ENCODE results near the gene PDE11A.
"Not testable (repeated sequence)": the region's sequence is repeated elsewhere in the genome, so short reads cannot be mapped to it uniquely, and the experiment has no call there.

The PDE11A gene

DNA sequence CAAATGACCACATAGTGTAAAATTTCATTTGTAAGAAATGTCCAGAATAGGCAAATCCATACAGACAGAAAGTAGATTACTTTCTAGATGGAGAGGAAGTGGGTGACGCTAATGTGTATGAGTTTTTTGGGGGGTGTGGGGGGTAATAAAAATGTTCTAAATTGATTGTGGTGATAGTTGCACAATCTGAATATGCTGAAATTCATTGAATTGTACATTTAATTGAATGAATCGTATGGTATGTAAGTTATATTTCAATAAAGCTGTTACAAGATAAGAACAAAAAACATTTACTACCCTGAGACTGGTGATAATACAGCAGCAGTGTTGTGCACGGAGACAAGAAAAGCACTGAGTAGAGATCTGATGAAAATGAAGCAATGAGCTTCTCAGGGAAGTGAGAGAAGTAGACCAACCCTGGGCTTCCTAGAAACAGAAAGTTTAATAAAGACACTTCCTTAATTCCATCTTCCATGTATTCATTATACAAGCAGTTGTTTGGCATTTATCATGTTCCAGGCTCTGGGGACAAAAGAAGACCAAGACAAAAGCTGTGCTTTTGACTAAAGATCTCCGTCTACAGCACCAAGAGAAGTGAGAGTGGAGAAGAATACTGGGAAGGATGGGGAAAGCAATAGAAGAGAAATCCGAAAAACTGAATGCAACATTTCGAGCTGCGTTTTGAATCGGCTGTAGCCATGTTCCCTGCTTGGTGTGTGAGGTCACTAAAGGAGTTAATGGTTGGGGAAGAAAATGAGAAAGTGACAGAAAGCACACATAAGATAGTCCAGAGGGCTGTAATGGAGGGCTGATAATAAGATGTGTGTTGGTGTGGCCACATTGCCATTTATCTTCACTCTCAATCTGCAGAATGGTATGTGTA is 1.8 kb upstream of the PDE11A start:
- DNase-seq (ENCODE audit: low spot score), result peak; percentile 37

DNA sequence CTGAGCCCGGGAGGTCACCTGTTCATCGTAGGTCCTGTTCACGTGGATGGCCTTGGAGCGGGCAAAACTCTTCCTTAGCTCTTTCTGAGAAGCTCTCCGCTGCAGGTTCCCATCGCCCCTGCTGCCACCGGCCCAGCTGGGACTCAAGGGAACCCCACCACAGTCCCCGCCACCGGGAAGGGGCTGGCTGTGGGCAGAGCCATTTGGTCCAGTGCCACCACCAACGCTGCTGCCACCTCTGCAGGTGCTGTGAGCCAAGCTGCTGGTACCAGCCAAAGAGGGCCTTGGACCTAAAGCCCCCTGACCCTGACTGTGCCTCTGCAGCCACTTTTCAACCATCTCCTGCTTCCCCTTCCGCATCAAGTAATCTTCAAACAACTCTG is 586 bp downstream of the PDE11A start:
- no peak for DNase-seq (ENCODE audit: low spot score)

DNA sequence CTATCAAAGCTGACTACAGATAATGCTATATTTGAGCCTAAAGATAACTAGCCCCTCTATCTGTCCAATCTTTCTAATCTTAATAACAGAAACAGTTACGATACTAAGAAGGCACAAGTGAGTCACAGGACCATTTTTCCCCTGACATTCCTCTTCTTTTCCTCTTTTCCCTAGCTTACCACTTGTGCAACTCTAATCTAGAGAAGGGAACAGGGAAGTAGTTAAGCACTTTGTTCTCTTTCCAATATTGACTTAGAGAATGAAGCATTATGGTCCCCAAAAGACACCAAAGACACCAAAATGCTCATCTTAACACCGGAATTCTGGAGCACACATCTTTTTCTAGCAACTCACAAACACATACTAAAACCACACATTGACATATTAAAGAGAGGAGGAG is 1.8 kb downstream of the PDE11A start:
- no peak for DNase-seq (ENCODE audit: low spot score)

DNA sequence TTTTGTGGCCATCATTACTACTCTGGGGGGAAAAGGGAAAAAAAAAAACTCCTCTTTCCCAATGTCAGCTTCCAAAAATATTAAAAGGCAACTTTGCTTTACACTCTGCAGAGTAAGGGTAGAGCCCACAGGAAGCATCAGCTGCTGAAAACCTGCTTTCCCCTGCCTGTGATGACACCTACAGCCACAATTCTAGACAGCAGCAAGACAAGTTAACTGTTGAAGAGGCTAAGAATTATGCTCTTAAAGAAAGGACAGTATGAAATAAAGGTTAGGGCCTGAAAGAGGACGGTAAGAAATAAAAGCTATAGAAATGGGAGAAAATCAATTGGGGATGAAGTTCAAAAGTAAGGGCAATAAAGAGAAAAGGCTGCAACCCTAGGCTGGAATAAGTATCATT is 3.0 kb downstream of the PDE11A start:
- DNase-seq (ENCODE audit: low spot score), result no peak

DNA sequence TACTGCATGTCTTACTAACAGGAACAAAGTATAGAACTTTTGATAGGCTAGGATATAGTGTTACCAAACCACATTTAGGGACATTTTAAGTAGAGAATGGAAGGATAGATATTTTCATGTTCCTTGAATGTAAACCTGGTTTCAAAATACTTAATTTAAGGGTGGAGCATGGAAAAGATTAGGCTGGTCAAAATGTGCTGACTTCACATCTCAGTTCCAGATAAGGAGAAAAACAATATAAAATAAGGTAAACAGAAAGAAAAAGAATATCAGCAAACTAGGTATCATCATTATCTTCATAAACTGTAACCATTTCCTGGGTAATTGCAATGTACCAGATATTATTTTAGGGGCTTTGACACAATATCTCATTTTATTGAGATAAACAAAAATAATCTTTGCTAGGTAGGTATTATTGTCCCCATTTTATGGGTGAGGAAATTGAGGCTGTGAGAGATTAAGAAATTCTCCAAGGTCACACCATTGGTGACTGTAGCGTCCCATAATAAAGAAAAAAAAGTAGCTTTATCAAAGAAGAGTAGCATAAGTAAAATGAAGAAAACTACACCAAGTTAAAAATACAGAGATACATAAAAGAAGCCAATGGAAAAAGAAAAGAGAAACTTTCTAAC is 3.6 kb downstream of the PDE11A start:
- no peak for DNase-seq (ENCODE audit: low spot score)

DNA sequence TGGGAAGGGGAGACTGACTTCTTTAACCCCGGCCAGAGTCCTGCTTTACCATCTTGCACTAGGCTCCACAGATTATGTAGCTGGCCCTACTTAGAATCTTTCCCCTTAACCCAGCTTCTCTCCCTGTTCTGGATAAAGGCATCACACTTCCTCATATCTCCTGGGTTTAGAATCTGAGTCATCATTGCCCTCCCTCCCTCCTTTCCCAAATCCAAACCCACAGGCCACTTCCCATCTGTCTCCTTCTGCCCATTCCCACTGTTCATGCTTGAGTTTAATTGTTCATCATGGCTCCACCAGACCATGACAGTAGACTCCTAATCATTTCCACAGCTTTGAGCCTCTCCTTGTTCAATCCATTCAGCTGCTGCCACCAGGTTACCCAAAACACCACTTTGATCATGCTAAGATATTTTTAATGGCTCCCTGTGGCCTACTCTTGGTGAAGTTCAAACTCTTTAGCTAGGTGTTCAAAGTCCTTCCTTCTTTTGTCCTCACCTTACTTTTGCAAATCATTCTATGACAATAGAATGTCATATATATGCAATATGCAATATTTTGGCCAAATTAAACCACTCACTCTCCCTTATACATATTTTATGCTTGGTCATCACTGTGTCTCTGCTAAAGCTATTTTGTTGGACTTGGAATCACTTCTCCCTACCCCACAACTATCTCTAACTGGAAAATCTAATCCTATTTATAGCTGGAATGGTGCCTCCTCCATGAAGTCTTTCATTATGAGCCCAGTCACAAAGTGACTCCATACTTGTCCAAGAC is 5.5 kb downstream of the PDE11A start:
- DNase-seq (ENCODE audit: low spot score), result no peak

DNA sequence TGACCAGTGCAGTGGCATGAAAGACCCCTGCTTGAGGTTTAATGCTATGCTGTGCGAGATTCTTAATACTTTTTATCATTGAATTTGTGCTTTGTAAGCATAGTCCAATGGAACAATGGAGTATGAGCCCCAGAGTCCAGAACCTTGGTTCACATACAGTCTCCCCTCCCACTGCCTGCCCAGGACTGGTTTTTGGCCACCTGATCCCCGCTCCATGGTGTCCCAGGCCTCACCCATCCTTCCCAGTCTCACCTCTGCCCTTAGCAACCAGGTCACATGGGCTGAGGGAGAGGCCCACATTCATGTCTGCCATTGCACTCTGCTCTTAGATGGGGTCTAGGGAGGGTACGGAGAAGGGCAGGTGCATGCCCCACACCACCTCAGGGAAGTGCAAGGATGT is 6.3 kb downstream of the PDE11A start:
- DNase-seq (ENCODE audit: low spot score), result no peak

DNA sequence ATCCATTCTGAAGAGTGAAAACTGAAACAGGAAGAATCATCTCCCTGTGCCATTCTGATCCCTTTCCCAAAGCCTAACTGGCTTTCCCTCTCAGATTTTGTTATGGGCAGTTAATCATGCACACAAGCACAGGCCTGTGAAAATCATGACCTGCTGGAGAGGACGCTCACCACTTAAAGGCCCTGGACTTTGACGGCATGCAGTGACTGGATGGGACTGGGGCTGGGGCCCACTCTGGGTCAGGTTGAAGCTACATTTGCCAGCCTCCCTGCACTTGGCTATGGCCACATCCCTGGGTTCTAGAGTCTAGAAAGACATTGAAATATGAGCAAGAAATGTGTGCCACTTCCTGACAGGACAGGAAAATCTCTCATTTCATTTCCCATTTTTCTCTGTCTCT is 12.9 kb downstream of the PDE11A start:
- DNase-seq (ENCODE audit: low spot score), result no peak

DNA sequence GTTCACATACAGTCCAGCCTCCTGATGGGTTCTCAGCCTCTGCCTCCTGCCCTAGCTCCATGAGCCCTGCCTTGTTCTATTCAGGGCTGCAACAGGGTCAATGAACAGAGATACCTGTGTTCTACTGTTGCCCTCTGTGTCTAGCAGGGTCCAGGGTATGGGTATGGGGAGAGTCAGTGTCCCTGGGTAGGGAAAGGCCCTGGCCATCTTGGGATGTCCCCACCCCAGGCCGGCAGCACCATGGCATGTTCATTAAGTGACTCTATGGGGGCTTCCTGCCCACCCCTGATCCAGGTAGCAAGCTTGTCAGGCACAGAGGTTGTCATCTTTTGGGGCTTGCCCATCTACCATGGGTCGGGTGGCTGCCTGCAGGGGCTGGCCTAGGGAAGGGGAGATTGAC is 13.5 kb downstream of the PDE11A start:
- no peak for DNase-seq (ENCODE audit: low spot score)

DNA sequence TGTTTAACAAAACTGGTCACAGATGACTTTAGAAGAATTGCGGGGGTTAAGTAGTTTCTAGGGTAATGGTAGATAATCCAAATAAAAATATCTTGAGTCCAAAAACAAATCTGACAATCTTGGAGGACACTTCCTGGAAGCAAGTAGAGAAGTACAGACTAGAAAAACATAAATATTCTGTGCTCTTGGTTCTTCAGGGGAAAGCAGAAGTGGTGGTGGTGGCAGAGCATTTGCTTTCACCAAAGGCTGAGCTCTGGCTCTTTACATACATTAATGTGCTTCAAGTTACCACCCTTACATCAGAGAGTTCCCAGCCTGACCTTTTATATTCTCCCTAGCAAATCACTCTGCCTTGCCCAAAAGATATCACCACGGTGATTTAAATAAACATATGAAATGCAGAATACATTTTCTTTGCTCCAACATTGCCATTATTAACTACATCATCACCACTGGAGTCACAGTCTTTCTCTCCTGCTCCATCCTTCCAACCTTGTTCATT is 15.3 kb downstream of the PDE11A start:
- no peak for DNase-seq (ENCODE audit: low spot score)

DNA sequence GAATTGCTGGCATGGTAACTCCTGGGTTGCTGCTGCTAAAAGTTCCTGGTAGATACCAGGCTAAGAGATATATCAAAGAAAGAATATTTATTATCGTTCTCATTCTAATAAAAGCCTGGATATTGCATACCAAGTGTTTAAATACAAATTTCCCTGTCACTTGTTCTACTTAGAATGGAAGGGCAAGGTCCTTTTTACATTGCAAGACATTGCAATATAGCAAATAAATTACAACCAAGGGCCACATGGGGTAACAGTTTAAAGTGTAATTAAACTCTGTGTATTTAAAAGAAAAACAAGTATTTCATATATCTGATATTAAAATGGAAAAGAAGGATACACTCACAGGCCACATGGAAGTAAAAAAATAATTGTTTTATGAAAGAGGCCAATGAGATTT is 16.2 kb downstream of the PDE11A start:
- no peak for DNase-seq (ENCODE audit: low spot score)

DNA sequence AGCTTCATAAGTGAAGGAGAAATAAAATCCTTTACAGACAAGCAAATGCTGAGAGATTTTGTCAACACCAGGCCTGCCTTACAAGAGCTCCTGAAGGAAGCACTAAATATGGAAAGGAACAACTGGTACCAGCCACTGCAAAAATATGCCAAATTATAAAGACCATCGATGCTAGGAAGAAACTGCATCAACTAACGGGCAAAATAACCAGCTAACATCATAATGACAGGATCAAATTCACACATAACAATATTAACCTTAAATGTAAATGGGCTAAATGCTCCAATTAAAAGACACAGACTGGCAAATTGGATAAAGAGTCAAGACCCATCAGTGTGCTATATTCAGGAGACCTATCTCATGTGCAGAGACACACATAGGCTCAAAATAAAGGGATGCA is 21.3 kb downstream of the PDE11A start:
- DNase-seq (ENCODE audit: low spot score), result not testable (repeated sequence)

DNA sequence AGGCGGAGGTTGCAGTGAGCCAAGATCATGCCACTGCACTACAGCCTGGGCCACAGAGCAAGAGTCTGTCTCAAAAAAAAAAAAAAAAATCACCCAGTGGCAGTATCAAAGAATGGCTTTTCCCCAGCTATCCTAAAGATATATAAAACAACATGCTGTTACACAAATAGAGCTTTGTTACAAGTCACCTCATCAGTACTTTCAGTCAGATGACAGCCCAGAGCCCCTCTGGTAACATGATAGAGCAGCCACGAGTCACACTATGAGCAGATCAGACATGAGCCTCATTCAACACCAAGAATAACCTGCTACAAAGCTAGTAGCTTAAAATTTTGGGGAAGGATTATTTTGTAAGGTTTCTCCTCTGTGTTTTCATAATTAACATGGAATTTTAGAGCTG is 25.2 kb downstream of the PDE11A start:
- DNase-seq (ENCODE audit: low spot score), result no peak

DNA sequence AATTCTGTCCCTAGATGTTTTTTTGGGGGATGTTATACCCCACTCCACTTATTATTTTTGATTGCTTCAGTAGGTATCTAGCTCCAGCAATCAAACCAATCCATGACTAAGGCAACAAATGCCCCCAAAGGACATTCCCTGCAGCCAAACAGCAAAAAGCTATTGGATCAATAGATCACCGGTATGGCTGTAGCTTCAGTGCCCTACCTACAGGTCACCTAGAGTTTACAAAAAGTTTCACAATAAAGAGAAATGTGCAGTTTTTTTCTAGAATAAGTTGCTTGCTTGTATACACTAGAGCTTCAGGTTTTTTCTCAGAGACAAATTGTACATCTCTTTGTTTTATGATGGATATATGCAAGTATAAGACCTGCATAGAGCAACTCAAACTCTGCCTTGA is 27.7 kb downstream of the PDE11A start:
- no peak for DNase-seq (ENCODE audit: low spot score)

DNA sequence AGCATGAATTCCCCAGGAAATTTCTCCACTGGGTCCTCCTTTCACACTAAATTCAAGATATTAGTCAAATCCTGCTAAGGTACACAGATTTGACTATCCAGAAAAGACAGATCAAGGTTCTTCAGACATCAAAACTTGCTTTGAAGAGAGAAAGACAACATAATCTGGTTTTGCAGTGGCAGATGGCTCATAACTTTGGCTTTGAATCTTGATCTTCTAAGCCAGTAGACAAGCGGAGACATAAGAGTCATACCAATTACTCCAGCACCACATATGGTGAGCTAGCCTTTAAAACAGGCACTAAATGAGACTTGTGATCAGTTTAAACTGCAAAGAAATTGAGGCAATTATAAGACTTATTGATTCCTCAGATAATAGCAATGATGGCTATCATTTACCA is 29.3 kb downstream of the PDE11A start:
- no peak for DNase-seq (ENCODE audit: low spot score)

DNA sequence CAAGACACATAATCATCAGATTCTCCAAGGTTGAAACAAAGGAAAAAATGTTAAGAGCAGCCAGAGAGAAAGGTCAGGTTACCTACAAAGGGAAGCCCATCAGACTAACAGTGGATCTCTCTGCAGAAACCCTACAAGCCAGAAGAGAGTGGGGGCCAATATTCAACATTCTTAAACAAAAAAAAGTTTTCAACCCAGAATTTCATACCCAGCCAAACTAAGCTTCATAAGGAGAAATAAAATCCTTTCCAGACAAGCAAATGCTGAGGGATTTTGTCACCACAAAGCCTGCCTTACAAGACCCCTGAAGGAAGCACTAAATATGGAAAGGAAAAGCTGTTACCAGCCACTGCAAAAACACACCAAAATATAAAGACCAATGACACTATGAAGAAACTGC is 39.0 kb downstream of the PDE11A start:
- DNase-seq (ENCODE audit: low spot score), result not testable (repeated sequence)

DNA sequence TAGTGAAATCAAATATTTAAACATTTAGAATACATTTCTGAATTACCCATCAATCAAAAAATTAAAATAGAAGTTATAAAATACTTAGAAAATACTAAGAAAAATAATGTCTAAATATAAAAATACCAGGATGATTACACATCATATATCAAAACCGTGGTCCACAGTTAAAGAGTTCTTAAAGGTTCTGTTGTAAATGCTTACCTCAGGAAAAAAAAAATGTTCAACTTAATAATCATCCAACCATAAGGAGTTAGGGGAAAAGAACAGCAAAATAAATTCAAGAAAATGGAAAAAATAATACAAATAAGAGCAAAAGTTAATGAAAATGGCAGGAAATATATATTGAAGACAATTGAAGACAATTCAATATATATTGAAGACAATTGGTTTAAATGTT is 43.2 kb downstream of the PDE11A start:
- no peak for DNase-seq (ENCODE audit: low spot score)

DNA sequence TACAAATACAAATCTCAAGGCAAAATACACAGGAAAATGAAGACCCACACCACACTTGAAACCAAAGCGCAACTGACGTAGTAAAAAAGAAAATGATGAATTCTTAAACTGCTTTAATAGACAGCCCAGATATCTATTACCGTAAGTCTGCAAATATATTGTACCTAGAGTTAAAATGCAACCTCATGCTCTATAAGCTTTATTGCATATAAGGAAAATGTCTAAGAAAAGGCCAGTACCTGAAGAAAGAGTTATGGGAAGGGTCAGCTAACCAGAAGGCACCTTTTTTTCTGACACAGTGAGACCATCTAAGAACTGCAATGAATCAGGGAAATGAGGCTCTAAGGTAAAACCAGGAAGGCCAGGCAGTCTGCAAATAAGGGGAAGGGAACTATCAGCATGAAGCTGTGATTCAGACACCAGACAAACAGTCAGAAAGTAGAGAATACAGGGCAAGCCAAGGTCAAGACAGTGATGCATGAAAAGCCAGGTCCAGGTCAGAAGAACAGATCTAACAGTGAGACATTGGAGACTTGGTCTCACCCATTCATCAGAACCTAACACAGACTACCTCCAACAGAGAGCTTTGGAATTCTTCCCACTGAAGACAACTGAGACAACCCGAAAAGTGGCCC is 46.9 kb downstream of the PDE11A start:
- no peak for DNase-seq (ENCODE audit: low spot score)

DNA sequence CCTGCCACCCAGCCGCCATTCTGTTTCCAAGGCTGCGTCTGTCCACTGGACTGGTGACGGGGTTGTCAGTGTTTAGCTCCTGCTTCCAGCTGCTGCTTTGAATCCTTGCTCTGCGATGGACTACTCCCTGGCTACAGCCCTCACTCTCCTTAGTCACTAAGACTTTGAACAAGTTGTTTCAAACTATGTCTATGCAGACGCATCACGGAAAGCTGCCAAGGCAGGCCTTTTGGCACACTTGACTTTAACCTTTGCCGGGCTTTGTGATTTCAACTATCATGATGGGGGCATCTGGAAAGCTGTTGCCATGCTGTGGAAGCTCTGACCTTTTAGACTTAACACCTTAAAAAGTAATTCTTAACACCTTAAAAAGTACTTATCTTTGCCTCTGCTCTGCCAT is 54.4 kb downstream of the PDE11A start:
- DNase-seq (ENCODE audit: low spot score), result no peak

DNA sequence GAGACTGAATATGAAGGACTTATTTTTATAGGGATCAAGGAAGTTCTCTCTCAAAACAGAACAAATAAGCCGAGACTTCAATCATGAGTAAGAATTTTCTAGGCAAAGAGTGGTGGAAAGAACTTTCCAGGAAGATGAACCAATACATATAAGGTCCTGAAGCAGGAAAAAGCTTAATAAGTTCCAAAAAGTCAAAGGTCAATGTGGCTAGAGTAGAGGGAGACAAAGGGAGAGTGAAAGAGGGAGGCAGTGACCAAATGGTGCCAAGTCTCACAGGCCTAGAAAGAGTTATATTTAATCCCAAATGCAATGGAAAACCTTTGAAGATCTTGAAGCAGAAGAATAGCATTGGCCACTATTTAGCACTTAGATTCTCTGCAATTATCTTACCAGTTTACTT is 56.0 kb downstream of the PDE11A start:
- DNase-seq (ENCODE audit: low spot score), result no peak

DNA sequence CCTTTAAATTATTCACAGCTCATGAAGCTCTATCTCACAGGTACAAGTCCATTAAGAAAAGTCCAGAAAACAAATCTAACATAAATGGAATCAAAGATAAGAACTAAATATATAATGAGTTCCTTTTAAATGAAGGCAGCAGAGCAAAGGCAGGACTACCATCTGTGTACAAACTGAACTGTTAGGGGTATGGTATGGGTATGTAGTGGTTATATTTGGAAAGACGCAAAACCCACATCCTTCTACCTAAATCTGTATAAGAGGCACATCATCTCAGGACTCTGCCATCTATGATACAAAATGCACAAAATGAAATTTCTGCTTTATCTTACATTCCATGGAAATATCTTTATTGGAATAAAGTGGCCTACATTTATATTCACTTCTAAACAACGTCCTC is 59.9 kb downstream of the PDE11A start:
- no peak for DNase-seq (ENCODE audit: low spot score)

DNA sequence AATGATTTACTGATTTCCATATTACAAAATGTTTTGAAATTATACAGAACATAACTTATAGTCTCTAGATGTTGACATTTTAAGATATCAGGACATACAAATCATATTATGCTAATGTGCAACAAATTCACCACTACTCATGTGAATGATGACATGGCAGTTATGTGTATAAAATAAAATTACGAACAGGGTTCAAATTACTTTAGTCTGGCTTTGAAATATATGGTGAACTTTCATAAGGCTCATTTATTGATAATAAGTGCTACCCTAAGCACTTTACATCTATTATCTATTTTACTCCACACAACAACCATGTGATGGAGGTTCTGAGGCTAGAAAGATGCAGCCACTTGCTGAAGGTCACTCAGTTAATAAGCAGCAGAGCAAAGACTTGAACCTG is 62.8 kb downstream of the PDE11A start:
- no peak for DNase-seq (ENCODE audit: low spot score)
